H4 (cell line): ENCODE data around the gene NUDT15. TPM values are rescaled to one million over a fixed set of nuclear protein-coding genes. Genes with fewer than 3 reads are reported as not detected.

Source experiments
- total RNA-seq: library from RNA; depleted of rRNA; stranded (reverse); fragments of >200 nt; shearing (Covaris generic); gene quantifications from 2 replicates; pipeline ENCODE4 v1.2.3, GENCODE V29; 2014; rRNA removed

The NUDT15 gene
- total RNA-seq, 1 experiment from 2014 or later: 27.3 TPM

Other genes with a start within 250 kb of the NUDT15 start
- gene SUCLA2, start 36.5 kb upstream of the NUDT15 start, total RNA-seq: 32.9 and 45.2 TPM in 2 replicates
- 27.1 and 27.7 TPM in 2 replicates for gene MED4, start 57.4 kb downstream of the NUDT15 start, total RNA-seq
- gene ITM2B, start 195.5 kb downstream of the NUDT15 start, total RNA-seq: 141 and 211 TPM in 2 replicates